H1 (cell line): Measurements from ENCODE around the gene CACNA1G. TPM values are rescaled to one million over a fixed set of nuclear protein-coding genes. Genes with fewer than 3 reads are reported as not detected.

Experiments
- CTCF ChIA-PET: fragments of 300-600 bp; sonication (Branson Sonifier 250); formaldehyde crosslinking; loops from one replicate; lab custom pipeline; 2021; ENCODE audit not compliant: partially characterized antibody; lab: Charles Lee
- POLR2A ChIA-PET: fragments of 300-600 bp; sonication (Branson Sonifier 250); formaldehyde crosslinking; loops from one replicate; lab custom pipeline; 2021; ENCODE audit warnings: inconsistent platforms; ENCODE audit not compliant: partially characterized antibody; lab: Charles Lee
- DNase-seq, 2 experiments: peaks; one replicate each; pipeline versions ENCODE4 v3.0.0 to v3.0.0-alpha.2; 2010 to 2022; ENCODE audit warnings: low spot score in 2 of 2, low read depth in 1 of 2, mixed read lengths in 1 of 2
- FAIRE-seq: peaks from 2 replicates; lab custom pipeline; 2011; peaks lifted over from hg19 to GRCh38; lab: Jason Lieb, UNC
- H2AFZ ChIP-seq: 2 replicates; pipeline ENCODE4 v1.8.1; 2012; ENCODE audit warnings: low read length, inconsistent platforms
- H2AK5ac ChIP-seq: 2 replicates; pipeline ENCODE4 v1.6.1; 2013; ENCODE audit warnings: low read depth, low read length
- H2BK120ac ChIP-seq: replicated peaks from 2 replicates; pipeline ENCODE3; 2013; ENCODE audit warnings: low read depth, low read length, inconsistent platforms
- H2BK12ac ChIP-seq: 2 replicates; pipeline ENCODE4 v1.6.1; 2013; ENCODE audit warnings: low read depth, low read length
- H2BK15ac ChIP-seq: 2 replicates; pipeline ENCODE4 v1.6.1; 2013; ENCODE audit warnings: low read length
- H2BK20ac ChIP-seq: 2 replicates; pipeline ENCODE4 v1.6.1; 2013; ENCODE audit warnings: low read length
- H2BK5ac ChIP-seq: 2 replicates; pipeline ENCODE4 v1.6.1; 2013; ENCODE audit warnings: low read depth, low read length
- H3K14ac ChIP-seq: 2 replicates; pipeline ENCODE4 v1.6.1; 2013; ENCODE audit warnings: inconsistent platforms; ENCODE audit not compliant: insufficient read length
- H3K18ac ChIP-seq: 2 replicates; pipeline ENCODE4 v1.6.1; 2013; ENCODE audit warnings: low read length; ENCODE audit errors: extremely low read depth
- H3K23ac ChIP-seq: 2 replicates; pipeline ENCODE4 v1.6.1; 2013; ENCODE audit warnings: inconsistent platforms; ENCODE audit not compliant: insufficient read length
- H3K23me2 ChIP-seq: 2 replicates; pipeline ENCODE4 v1.6.1; 2013; ENCODE audit warnings: low read depth, low read length
- H3K27ac ChIP-seq: 2 replicates; pipeline ENCODE4 v1.6.1; 2011; ENCODE audit warnings: low read depth, low read length, inconsistent platforms
- H3K27me3 ChIP-seq, 4 experiments: replicated peaks in 1 of 4; 1 replicate in 1 of 4; 2 replicates in 3 of 4; pipeline versions ENCODE4 v1.6.1 to v1.8.1; 2011 to 2013; ENCODE audit warnings: low read length in 3 of 4, mild to moderate bottlenecking in 3 of 4, inconsistent platforms in 2 of 4, mixed read lengths in 2 of 4, moderate library complexity in 1 of 4; ENCODE audit not compliant: control insufficient read depth in 3 of 4, insufficient read depth in 3 of 4; ENCODE audit errors: extremely low read depth in 1 of 4
- H3K36me3 ChIP-seq, 4 experiments: 2 replicates each; pipeline versions ENCODE4 v1.6.1 to v1.8.1; 2011 to 2013; ENCODE audit warnings: mild to moderate bottlenecking in 4 of 4, low read length in 3 of 4, moderate library complexity in 2 of 4, control low read depth in 1 of 4, inconsistent platforms in 1 of 4; ENCODE audit not compliant: insufficient read depth in 4 of 4, control insufficient read depth in 2 of 4
- H3K4ac ChIP-seq: replicated peaks from 2 replicates; pipeline ENCODE3; 2013; ENCODE audit warnings: low read length, low read depth, mixed read lengths, inconsistent platforms; ENCODE audit not compliant: insufficient read length
- H3K4me1 ChIP-seq, 4 experiments: replicated peaks in 1 of 4; 1 replicate in 1 of 4; 2 replicates in 3 of 4; pipeline versions ENCODE4 v1.6.1 to v1.8.1; 2011 to 2013; ENCODE audit warnings: low read length in 3 of 4, inconsistent platforms in 2 of 4, mixed read lengths in 1 of 4; ENCODE audit not compliant: insufficient read depth in 4 of 4, control insufficient read depth in 3 of 4
- H3K4me2 ChIP-seq, 2 experiments: 2 replicates each; pipeline versions ENCODE4 v1.6.1 to v1.8.1; 2011 to 2013; ENCODE audit warnings: low read depth in 2 of 2, low read length in 2 of 2, control low read depth in 1 of 2, inconsistent platforms in 1 of 2, mild to moderate bottlenecking in 1 of 2; ENCODE audit not compliant: insufficient read depth in 1 of 2
- H3K4me3 ChIP-seq, 4 experiments: fragments of 200-600, 300-600 bp in 1 of 4; sonication (generic), shearing (Covaris generic), sonication (Bioruptor Twin) in 1 of 4; 2 replicates each; pipeline versions ENCODE4 v1.5.1 to v1.8.1; 2011 to 2016; ENCODE audit warnings: low read length in 4 of 4, low read depth in 3 of 4, control low read depth in 2 of 4, inconsistent platforms in 2 of 4, mild to moderate bottlenecking in 2 of 4, mixed read lengths in 1 of 4, moderate library complexity in 1 of 4; ENCODE audit not compliant: insufficient read depth in 2 of 4; ENCODE audit errors: extremely low read depth in 1 of 4
- H3K56ac ChIP-seq: replicated peaks from 2 replicates; pipeline ENCODE3; 2013; ENCODE audit warnings: low read depth, mild to moderate bottlenecking, mixed read lengths, low read length, inconsistent platforms; ENCODE audit not compliant: insufficient read length
- H3K79me1 ChIP-seq: 2 replicates; pipeline ENCODE4 v1.6.1; 2013; ENCODE audit warnings: low read depth, low read length, control low read depth
- H3K79me2 ChIP-seq, 2 experiments: 2 replicates each; pipeline versions ENCODE4 v1.6.1 to v1.8.1; 2012 to 2013; ENCODE audit warnings: low read length in 2 of 2, mild to moderate bottlenecking in 2 of 2, inconsistent platforms in 1 of 2; ENCODE audit not compliant: insufficient read depth in 2 of 2, control insufficient read depth in 1 of 2
- H3K9ac ChIP-seq, 4 experiments: replicated peaks in 1 of 4; 1 replicate in 1 of 4; 2 replicates in 3 of 4; pipeline versions ENCODE4 v1.6.1 to v1.8.1; 2011 to 2013; ENCODE audit warnings: low read depth in 3 of 4, low read length in 3 of 4, control low read depth in 2 of 4, mild to moderate bottlenecking in 2 of 4, moderate library complexity in 2 of 4, inconsistent platforms in 1 of 4; ENCODE audit errors: extremely low read depth in 1 of 4
- H3K9me3 ChIP-seq, 2 experiments: 2 replicates each; pipeline versions ENCODE4 v1.6.1 to v1.8.1; 2012 to 2013; ENCODE audit warnings: mild to moderate bottlenecking in 2 of 2, moderate library complexity in 2 of 2, control low read depth in 1 of 2, inconsistent platforms in 1 of 2, low read depth in 1 of 2, low read length in 1 of 2, mixed read lengths in 1 of 2; ENCODE audit not compliant: insufficient read depth in 2 of 2
- H4K20me1 ChIP-seq, 2 experiments: replicated peaks in 1 of 2; 2 replicates each; pipeline versions ENCODE3 to v1.8.1; 2011 to 2013; ENCODE audit warnings: inconsistent platforms in 2 of 2, low read length in 2 of 2, mild to moderate bottlenecking in 1 of 2; ENCODE audit not compliant: insufficient read depth in 2 of 2, control insufficient read depth in 1 of 2
- H4K5ac ChIP-seq: 2 replicates; pipeline ENCODE4 v1.6.1; 2013; ENCODE audit warnings: low read length, low read depth, mixed read lengths, inconsistent platforms; ENCODE audit not compliant: insufficient read length
- H4K8ac ChIP-seq: 2 replicates; pipeline ENCODE4 v1.8.0; 2013; ENCODE audit warnings: mild to moderate bottlenecking, moderate library complexity, low read length, inconsistent platforms; ENCODE audit not compliant: insufficient read depth; ENCODE audit errors: extremely low read depth
- H4K91ac ChIP-seq: replicated peaks from 2 replicates; pipeline ENCODE3; 2013; ENCODE audit warnings: low read length, mixed read lengths, inconsistent platforms; ENCODE audit not compliant: insufficient read length
- TAF1 ChIP-seq: IDR thresholded peaks from 2 replicates; pipeline ENCODE4 v1.6.1; 2011; ENCODE audit warnings: mild to moderate bottlenecking, low read depth, low read length
- WGBS, 2 experiments: shearing (Covaris generic) in 1 of 2; methylation state at CpG; one replicate each; pipeline versions ENCODE4 v1.1.6 to v1.1.7; 2013 to 2015; ENCODE audit warnings: low lambda C conversion rate in 2 of 2, mixed read lengths in 2 of 2, inconsistent platforms in 1 of 2, low coverage in 1 of 2, missing lambda C conversion rate in 1 of 2; ENCODE audit not compliant: insufficient replicate concordance in 2 of 2, insufficient coverage in 1 of 2, insufficient read length in 1 of 2; ENCODE audit errors: extremely low coverage in 1 of 2, missing lambda C conversion rate in 1 of 2; 5-methylcytosine and 5-hydroxymethylcytosine counted together
- polyA plus RNA-seq, 7 experiments: library from polyadenylated mRNA; depleted of rRNA in 3 of 7; stranded (reverse) in 5 of 7; unstranded in 2 of 7; fragments of >200 nt in 5 of 7; fragments of 200-250 nt in 2 of 7; gene quantifications; 1 replicate in 5 of 7; 2 replicates in 1 of 7; 4 replicates in 1 of 7; pipeline versions ENCODE4 v1.2.1 to v1.2.3, GENCODE V29; 2011 to 2013; ENCODE audit warnings: missing spikeins in 2 of 7, mixed read lengths in 2 of 7
- total RNA-seq: library from RNA; stranded (reverse); fragmentation: NEBNext Ultra II Directional; extraction: Animal tissue kit (Norgen Biotek cat#: 25700); gene quantifications from 2 replicates; pipeline ENCODE4 v1.2.1, GENCODE V29; 2021

CACNA1G gene
- total and polyA plus RNA-seq, 2 of the 8 experiments (the other 6 are each of a cell fraction or from before 2014, with no cell fraction given): 2.9 to 4.9 TPM

DNA sequence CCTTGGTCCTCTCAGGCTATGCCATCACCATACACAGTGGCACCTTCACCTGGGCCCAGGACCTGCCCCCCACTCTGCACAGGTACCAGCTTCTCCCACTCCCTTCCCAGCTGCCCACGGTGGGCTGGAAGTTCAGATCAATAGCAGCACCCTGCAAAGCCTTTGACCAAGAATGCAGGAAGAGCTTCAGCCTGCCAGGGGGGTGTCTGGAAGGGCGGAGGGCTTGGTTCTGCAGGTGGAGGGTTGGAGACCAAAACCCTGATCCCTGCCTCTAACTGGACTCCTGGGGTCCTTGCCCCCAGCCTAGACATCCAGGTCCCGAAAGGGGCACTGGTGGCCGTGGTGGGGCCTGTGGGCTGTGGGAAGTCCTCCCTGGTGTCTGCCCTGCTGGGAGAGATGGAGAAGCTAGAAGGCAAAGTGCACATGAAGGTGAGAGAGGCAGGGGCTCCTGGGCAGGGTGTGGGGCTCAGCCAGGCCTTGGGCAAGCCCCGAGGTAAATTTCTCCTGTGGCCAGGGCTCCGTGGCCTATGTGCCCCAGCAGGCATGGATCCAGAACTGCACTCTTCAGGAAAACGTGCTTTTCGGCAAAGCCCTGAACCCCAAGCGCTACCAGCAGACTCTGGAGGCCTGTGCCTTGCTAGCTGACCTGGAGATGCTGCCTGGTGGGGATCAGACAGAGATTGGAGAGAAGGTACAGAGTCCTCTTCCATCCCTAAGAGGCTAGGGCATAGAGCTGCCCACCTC, 108.5 kb downstream of the CACNA1G start:
- Histone ChIP-seq H3K79me2 (no peaks in the 10 kb centered on the region), H3K23me2 (no peaks in the 10 kb centered on the region), H3K27me3 (no peaks in the 10 kb centered on the region), H3K27ac (no peak overlapping the region), H2AK5ac (no peak overlapping the region), H3K9ac (no peak overlapping the region), H3K79me1 (no peaks in the 10 kb centered on the region), H2BK12ac (peak overlapping the region; percentile 5; the same call in 1 of the 2 replicates), H2BK20ac (peak overlapping the region; percentile 48; the same call in 1 of the 2 replicates), H3K4me1 (peaks cover 0 to 14% (median 3%) of the 10 kb centered on the region in 4 experiments; a peak in 5 of 7 replicates), H4K20me1 (no peaks in the 10 kb centered on the region), H3K4me2 (no peak overlapping the region; a peak in 1 of 4 replicates), H3K4ac (peak overlapping the region; percentile 21), H4K91ac (peak overlapping the region; percentile 51), H3K18ac (peak overlapping the region; percentile 60), H2BK15ac (peak overlapping the region; percentile 88), H3K14ac (no peak overlapping the region), H4K5ac (no peak overlapping the region), H3K9me3 (no peaks in the 10 kb centered on the region), H2BK5ac (peak overlapping the region; percentile 71; the same call in 1 of the 2 replicates), H3K56ac (no peak overlapping the region), H2AFZ (no peak overlapping the region; the same call in 1 of the 2 replicates), H2BK120ac (no peak overlapping the region), H3K4me3 (no peak overlapping the region), H3K23ac (no peak overlapping the region)
- POLR2A ChIA-PET: interaction anchor here (0.6 to 1.7 kb wide), 5 partner anchors 8 to 118 kb away, joined by 3 to 6 read pairs (median 3); no protein-coding TSS in a partner anchor
- CTCF ChIA-PET: interaction anchor here (0.7 to 5.1 kb wide), 15 partner anchors 9 to 166 kb away, joined by 3 to 32 read pairs (median 4); no protein-coding TSS in a partner anchor
- 92% methylated on average over 8 of the region's 9 CpGs; no CpG with 5 or more reads in 1 of the 2 experiments for WGBS, 2 experiments
- TF ChIP-seq TAF1: no peak
- TF ChIP-seq, all 59 proteins: peak for 0
- FAIRE-seq: no peak
- H3K36me3 ChIP-seq: no peaks in the 10 kb centered on the region
- no peak for DNase-seq
- no peak overlapping the region for H4K8ac ChIP-seq
